ENCODE results near the gene ARHGAP15. TPM values are rescaled to one million over a fixed set of nuclear protein-coding genes. Genes with fewer than 3 reads are reported as not detected.

ARHGAP15 gene
- polyA plus RNA-seq, 1 donor from 2014 or later = 0.30 TPM

- no peaks in the 10 kb centered on the region for H3K9me3 ChIP-seq (ENCODE audit: low read length)
- no peaks in the 10 kb centered on the region for H3K36me3 ChIP-seq (ENCODE audit: insufficient read depth, low read length)
- H3K9ac ChIP-seq (ENCODE audit: low read length) = no peak overlapping the region
- H2AFZ ChIP-seq (ENCODE audit: low read depth, low read length) = no peak overlapping the region
- no peaks in the 10 kb centered on the region for H3F3A ChIP-seq (ENCODE audit: insufficient read depth, low read length, poor library complexity, severe bottlenecking)
- no peak overlapping the region for H3K27ac ChIP-seq (ENCODE audit: low read length)
- no peak overlapping the region for H3K4me3 ChIP-seq (ENCODE audit: low read length)
- H3K4me2 ChIP-seq (ENCODE audit: low read length) = no peak overlapping the region
- H4K20me1 ChIP-seq (ENCODE audit: insufficient read depth) = no peaks in the 10 kb centered on the region
- no peak for TF ChIP-seq EZH2 (IDR thresholded peaks at IDR 0.05; ENCODE audit: borderline replicate concordance, insufficient read depth, low read length, poor library complexity, severe bottlenecking)
- TF ChIP-seq RAD21 (conservative IDR thresholded peaks at IDR 0.05) = no peak
- TF ChIP-seq TAF1 (IDR thresholded peaks at IDR 0.05; ENCODE audit: low read depth) = no peak
- no peak for TF ChIP-seq POLR2AphosphoS5 (IDR thresholded peaks at IDR 0.05)
- TF ChIP-seq REST (IDR thresholded peaks at IDR 0.05; ENCODE audit: borderline replicate concordance) = no peak
- TF ChIP-seq EP300 (conservative IDR thresholded peaks at IDR 0.05; ENCODE audit: poor library complexity, severe bottlenecking) = no peak
- no peak for TF ChIP-seq MXI1 (conservative IDR thresholded peaks at IDR 0.05; ENCODE audit: poor library complexity, severe bottlenecking)
- no peak for TF ChIP-seq SMC3 (conservative IDR thresholded peaks at IDR 0.05; ENCODE audit: poor library complexity)
- no peak for TF ChIP-seq CTCF (IDR thresholded peaks at IDR 0.05; ENCODE audit: poor library complexity, severe bottlenecking)
- no peaks in the 10 kb centered on the region for H3K79me2 ChIP-seq (replicated peaks; ENCODE audit: insufficient read depth, low read length)
- H3K27me3 ChIP-seq (ENCODE audit: insufficient read depth, low read depth, low read length) = no peaks in the 10 kb centered on the region
- H3K9me2 ChIP-seq (ENCODE audit: insufficient read depth, low read length) = no peaks in the 10 kb centered on the region
These were observed 45.6 kb upstream of the ARHGAP15 start for GRCh38 chr2:143083636-143084035.

- no peaks in the 10 kb centered on the region for H3K9me2 ChIP-seq (ENCODE audit: insufficient read depth, low read length)
- H4K20me1 ChIP-seq (ENCODE audit: insufficient read depth) = no peaks in the 10 kb centered on the region
- H3K27me3 ChIP-seq (ENCODE audit: insufficient read depth, low read depth, low read length) = no peaks in the 10 kb centered on the region
- H3K27ac ChIP-seq (ENCODE audit: low read length) = no peak overlapping the region
- no peaks in the 10 kb centered on the region for H3K36me3 ChIP-seq (ENCODE audit: insufficient read depth, low read length)
- H2AFZ ChIP-seq (ENCODE audit: low read depth, low read length) = no peak overlapping the region
- no peak overlapping the region for H3K4me2 ChIP-seq (ENCODE audit: low read length)
- H3F3A ChIP-seq (ENCODE audit: insufficient read depth, low read length, poor library complexity, severe bottlenecking) = no peaks in the 10 kb centered on the region
- H3K4me3 ChIP-seq (ENCODE audit: low read length) = no peak overlapping the region
- no peaks in the 10 kb centered on the region for H3K9me3 ChIP-seq (ENCODE audit: low read length)
- TF ChIP-seq EP300 (conservative IDR thresholded peaks at IDR 0.05; ENCODE audit: poor library complexity, severe bottlenecking) = no peak
- TF ChIP-seq TAF1 (IDR thresholded peaks at IDR 0.05; ENCODE audit: low read depth) = no peak
- TF ChIP-seq POLR2AphosphoS5 (IDR thresholded peaks at IDR 0.05) = no peak
- TF ChIP-seq REST (IDR thresholded peaks at IDR 0.05; ENCODE audit: borderline replicate concordance) = no peak
- no peak for TF ChIP-seq MXI1 (conservative IDR thresholded peaks at IDR 0.05; ENCODE audit: poor library complexity, severe bottlenecking)
- no peak for TF ChIP-seq RAD21 (conservative IDR thresholded peaks at IDR 0.05)
- no peak for TF ChIP-seq SMC3 (conservative IDR thresholded peaks at IDR 0.05; ENCODE audit: poor library complexity)
- no peak for TF ChIP-seq CTCF (IDR thresholded peaks at IDR 0.05; ENCODE audit: poor library complexity, severe bottlenecking)
- TF ChIP-seq EZH2 (IDR thresholded peaks at IDR 0.05; ENCODE audit: borderline replicate concordance, insufficient read depth, low read length, poor library complexity, severe bottlenecking) = no peak
- no peaks in the 10 kb centered on the region for H3K79me2 ChIP-seq (replicated peaks; ENCODE audit: insufficient read depth, low read length)
- no peak overlapping the region for H3K9ac ChIP-seq (ENCODE audit: low read length)
These were observed 44.8 kb upstream of the ARHGAP15 start for GRCh38 chr2:143084462-143084861.
